ENCODE data around the gene FKRP. TPM values are rescaled to one million over a fixed set of nuclear protein-coding genes. Genes with fewer than 3 reads are reported as not detected.

FKRP gene
- total RNA-seq, 1 donor from 2014 or later = 22.7 TPM

- H3K9me3 Mint-ChIP-seq (ENCODE audit: unreplicated experiment) = no peaks in the 10 kb centered on the region
- peaks cover 17% of the 10 kb centered on the region for H3K4me1 Mint-ChIP-seq (ENCODE audit: unreplicated experiment)
- peak overlapping the region; percentile 85 for H3K27ac Mint-ChIP-seq (ENCODE audit: unreplicated experiment)
- no peak overlapping the region for H3K4me3 Mint-ChIP-seq (ENCODE audit: unreplicated experiment)
- peaks cover 37% of the 10 kb centered on the region for H3K36me3 Mint-ChIP-seq (ENCODE audit: low read depth, unreplicated experiment)
- peaks cover 18% of the 10 kb centered on the region for H3K27me3 Mint-ChIP-seq (ENCODE audit: unreplicated experiment)
- TF ChIP-seq, protein P1, sequence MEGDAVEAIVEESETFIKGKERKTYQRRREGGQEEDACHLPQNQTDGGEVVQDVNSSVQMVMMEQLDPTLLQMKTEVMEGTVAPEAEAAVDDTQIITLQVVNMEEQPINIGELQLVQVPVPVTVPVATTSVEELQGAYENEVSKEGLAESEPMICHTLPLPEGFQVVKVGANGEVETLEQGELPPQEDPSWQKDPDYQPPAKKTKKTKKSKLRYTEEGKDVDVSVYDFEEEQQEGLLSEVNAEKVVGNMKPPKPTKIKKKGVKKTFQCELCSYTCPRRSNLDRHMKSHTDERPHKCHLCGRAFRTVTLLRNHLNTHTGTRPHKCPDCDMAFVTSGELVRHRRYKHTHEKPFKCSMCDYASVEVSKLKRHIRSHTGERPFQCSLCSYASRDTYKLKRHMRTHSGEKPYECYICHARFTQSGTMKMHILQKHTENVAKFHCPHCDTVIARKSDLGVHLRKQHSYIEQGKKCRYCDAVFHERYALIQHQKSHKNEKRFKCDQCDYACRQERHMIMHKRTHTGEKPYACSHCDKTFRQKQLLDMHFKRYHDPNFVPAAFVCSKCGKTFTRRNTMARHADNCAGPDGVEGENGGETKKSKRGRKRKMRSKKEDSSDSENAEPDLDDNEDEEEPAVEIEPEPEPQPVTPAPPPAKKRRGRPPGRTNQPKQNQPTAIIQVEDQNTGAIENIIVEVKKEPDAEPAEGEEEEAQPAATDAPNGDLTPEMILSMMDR (IDR thresholded peaks at IDR 0.05; ENCODE audit: unreplicated experiment) = no peak
- DNase-seq (ENCODE audit: low spot score) = peak; percentile 33
These were observed 17.6 kb upstream of the FKRP start for GRCh38 chr19:46728208-46728607.

DNA sequence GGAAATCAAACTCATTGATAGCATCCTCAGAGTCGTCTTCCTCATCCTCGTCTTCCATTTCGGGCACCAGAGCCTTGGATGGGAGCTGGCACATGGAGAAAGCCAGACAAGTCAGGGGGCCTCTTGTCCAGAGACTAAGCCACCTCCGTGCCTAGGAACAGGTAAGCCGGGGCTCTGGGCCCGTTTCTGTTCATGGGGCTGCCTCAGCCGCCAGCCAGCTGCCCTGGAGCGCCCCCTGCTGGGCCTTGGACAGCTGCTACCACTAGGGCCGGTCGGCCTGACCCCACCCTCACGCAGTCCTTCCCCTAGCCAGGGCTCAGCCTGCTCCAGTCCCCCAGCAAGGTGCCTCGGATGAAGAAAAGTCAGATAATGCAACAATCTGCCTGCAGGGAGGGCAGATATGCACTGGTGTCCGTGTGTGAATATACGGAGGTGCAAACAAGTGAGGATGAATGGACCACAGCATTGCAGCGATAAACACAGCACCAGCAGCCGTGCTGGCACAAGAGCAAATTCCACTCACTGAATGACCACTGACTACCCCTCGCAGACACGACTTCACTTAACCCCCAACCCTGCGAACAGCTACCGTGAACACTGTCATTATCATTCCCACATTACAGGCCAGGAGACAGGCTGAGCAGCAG lies 17.0 kb upstream of the FKRP start:
- no peaks in the 10 kb centered on the region for H3K9me3 Mint-ChIP-seq (ENCODE audit: unreplicated experiment)
- TF ChIP-seq, protein P1 (IDR thresholded peaks at IDR 0.05; ENCODE audit: unreplicated experiment) = peak; percentile 87
- peak; percentile 89 for DNase-seq (ENCODE audit: low spot score)
- H3K4me3 Mint-ChIP-seq (ENCODE audit: unreplicated experiment) = peak overlapping the region; percentile 77
- H3K27me3 Mint-ChIP-seq (ENCODE audit: unreplicated experiment) = peaks cover 18% of the 10 kb centered on the region
- H3K36me3 Mint-ChIP-seq (ENCODE audit: low read depth, unreplicated experiment) = peaks cover 41% of the 10 kb centered on the region
- peak overlapping the region; percentile 85 for H3K27ac Mint-ChIP-seq (ENCODE audit: unreplicated experiment)
- H3K4me1 Mint-ChIP-seq (ENCODE audit: unreplicated experiment) = peaks cover 17% of the 10 kb centered on the region

- TF ChIP-seq, protein P1 (IDR thresholded peaks at IDR 0.05; ENCODE audit: unreplicated experiment) = no peak
- no peak for DNase-seq (ENCODE audit: low spot score)
- H3K4me3 Mint-ChIP-seq (ENCODE audit: unreplicated experiment) = no peak overlapping the region
- H3K36me3 Mint-ChIP-seq (ENCODE audit: low read depth, unreplicated experiment) = peaks cover 48% of the 10 kb centered on the region
- H3K4me1 Mint-ChIP-seq (ENCODE audit: unreplicated experiment) = peaks cover 17% of the 10 kb centered on the region
- no peaks in the 10 kb centered on the region for H3K9me3 Mint-ChIP-seq (ENCODE audit: unreplicated experiment)
- H3K27me3 Mint-ChIP-seq (ENCODE audit: unreplicated experiment) = peaks cover 18% of the 10 kb centered on the region
- no peak overlapping the region for H3K27ac Mint-ChIP-seq (ENCODE audit: unreplicated experiment)
These were observed 16.2 kb upstream of the FKRP start for GRCh38 chr19:46729696-46730095.

DNA sequence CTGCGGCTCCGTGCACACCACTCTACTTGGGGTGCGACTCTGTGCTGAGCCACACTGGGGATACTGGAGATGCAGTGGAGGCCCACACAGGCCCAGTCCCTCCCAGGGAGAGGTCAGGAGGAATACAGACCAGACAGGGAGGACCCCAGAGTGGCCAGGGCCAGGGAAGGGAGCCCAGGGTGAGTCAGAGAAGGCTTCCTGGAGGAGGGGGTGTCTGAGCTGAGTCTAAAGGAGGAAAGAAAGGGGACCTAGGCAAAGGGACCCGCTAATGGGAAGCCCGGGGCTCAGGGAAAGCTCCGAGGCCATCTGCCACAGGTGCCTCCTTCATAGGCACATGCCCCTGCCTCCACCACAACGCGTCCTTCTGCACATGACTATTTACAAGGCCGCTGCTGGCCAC lies 15.7 kb upstream of the FKRP start:
- H3K9me3 Mint-ChIP-seq (ENCODE audit: unreplicated experiment) = no peaks in the 10 kb centered on the region
- no peak for DNase-seq (ENCODE audit: low spot score)
- H3K36me3 Mint-ChIP-seq (ENCODE audit: low read depth, unreplicated experiment) = peaks cover 48% of the 10 kb centered on the region
- H3K27me3 Mint-ChIP-seq (ENCODE audit: unreplicated experiment) = peaks cover 16% of the 10 kb centered on the region
- TF ChIP-seq, protein P1 (IDR thresholded peaks at IDR 0.05; ENCODE audit: unreplicated experiment) = no peak
- H3K27ac Mint-ChIP-seq (ENCODE audit: unreplicated experiment) = no peak overlapping the region
- peaks cover 17% of the 10 kb centered on the region for H3K4me1 Mint-ChIP-seq (ENCODE audit: unreplicated experiment)
- H3K4me3 Mint-ChIP-seq (ENCODE audit: unreplicated experiment) = no peak overlapping the region

- H3K9me3 Mint-ChIP-seq (ENCODE audit: unreplicated experiment) = no peaks in the 10 kb centered on the region
- peak overlapping the region; percentile 51 for H3K4me3 Mint-ChIP-seq (ENCODE audit: unreplicated experiment)
These were observed 15.3 kb upstream of the FKRP start for GRCh38 chr19:46730595-46730994.

More at GRCh38 chr19:46730595-46730994, 15.3 kb upstream of the FKRP start:
- H3K36me3 Mint-ChIP-seq (ENCODE audit: low read depth, unreplicated experiment) = peaks cover 47% of the 10 kb centered on the region
- H3K27ac Mint-ChIP-seq (ENCODE audit: unreplicated experiment) = no peak overlapping the region
- DNase-seq (ENCODE audit: low spot score) = no peak
- peaks cover 16% of the 10 kb centered on the region for H3K27me3 Mint-ChIP-seq (ENCODE audit: unreplicated experiment)
- TF ChIP-seq, protein P1 (IDR thresholded peaks at IDR 0.05; ENCODE audit: unreplicated experiment) = no peak
- peaks cover 16% of the 10 kb centered on the region for H3K4me1 Mint-ChIP-seq (ENCODE audit: unreplicated experiment)

All from endothelial cell (in vitro differentiated cells).